H1 (cell line): Measurements from ENCODE around the gene TSPAN16. TPM values are rescaled to one million over a fixed set of nuclear protein-coding genes. Genes with fewer than 3 reads are reported as not detected.

ENCODE experiments used
- CREB1 ChIP-seq: IDR thresholded peaks from 2 replicates; pipeline ENCODE4 v1.6.1; 2012; ENCODE audit warnings: inconsistent platforms
- CTBP2 ChIP-seq: IDR thresholded peaks from 2 replicates; pipeline ENCODE4 v1.7.0; 2011; ENCODE audit warnings: borderline replicate concordance, mild to moderate bottlenecking, moderate library complexity, mixed read lengths, low read length; ENCODE audit not compliant: insufficient read depth, insufficient read length
- KDM5A ChIP-seq: fragments of 200-600 bp; IDR thresholded peaks from 2 replicates; pipeline ENCODE4 v1.7.1; 2012; ENCODE audit warnings: mild to moderate bottlenecking, low read length, inconsistent platforms, mixed read lengths
- MAX ChIP-seq: IDR thresholded peaks from 2 replicates; pipeline ENCODE4 v1.6.1; 2012; ENCODE audit warnings: inconsistent platforms
- SIRT6 ChIP-seq: IDR thresholded peaks from one replicate; pipeline ENCODE4 v1.7.1; 2012; ENCODE audit warnings: low read length, inconsistent platforms
- polyA plus RNA-seq, 7 experiments: library from polyadenylated mRNA; depleted of rRNA in 3 of 7; stranded (reverse) in 5 of 7; unstranded in 2 of 7; fragments of >200 nt in 5 of 7; fragments of 200-250 nt in 2 of 7; gene quantifications; 1 replicate in 5 of 7; 2 replicates in 1 of 7; 4 replicates in 1 of 7; pipeline versions ENCODE4 v1.2.1 to v1.2.3, GENCODE V29; 2011 to 2013; ENCODE audit warnings: missing spikeins in 2 of 7, mixed read lengths in 2 of 7
- total RNA-seq: library from RNA; stranded (reverse); fragmentation: NEBNext Ultra II Directional; extraction: Animal tissue kit (Norgen Biotek cat#: 25700); gene quantifications from 2 replicates; pipeline ENCODE4 v1.2.1, GENCODE V29; 2021

The TSPAN16 gene
- total and polyA plus RNA-seq, 2 of the 8 experiments (the other 6 are each of a cell fraction or from before 2014, with no cell fraction given), result not detected

GRCh38 chr19:11361037-11361770, 65.2 kb downstream of the TSPAN16 start (continued):
- no peak for TF ChIP-seq SIRT6
- TF ChIP-seq CREB1, result 0 out of 2 replicates have a peak, but pooled peaks have one; percentile 30
- no peak for TF ChIP-seq KDM5A
- TF ChIP-seq MAX, result peak; percentile 95
- no peak for TF ChIP-seq CTBP2
- TF ChIP-seq, all 59 proteins: peak for 8
